Measurements from ENCODE around the gene FOXN4.

Gene FOXN4, protein sequence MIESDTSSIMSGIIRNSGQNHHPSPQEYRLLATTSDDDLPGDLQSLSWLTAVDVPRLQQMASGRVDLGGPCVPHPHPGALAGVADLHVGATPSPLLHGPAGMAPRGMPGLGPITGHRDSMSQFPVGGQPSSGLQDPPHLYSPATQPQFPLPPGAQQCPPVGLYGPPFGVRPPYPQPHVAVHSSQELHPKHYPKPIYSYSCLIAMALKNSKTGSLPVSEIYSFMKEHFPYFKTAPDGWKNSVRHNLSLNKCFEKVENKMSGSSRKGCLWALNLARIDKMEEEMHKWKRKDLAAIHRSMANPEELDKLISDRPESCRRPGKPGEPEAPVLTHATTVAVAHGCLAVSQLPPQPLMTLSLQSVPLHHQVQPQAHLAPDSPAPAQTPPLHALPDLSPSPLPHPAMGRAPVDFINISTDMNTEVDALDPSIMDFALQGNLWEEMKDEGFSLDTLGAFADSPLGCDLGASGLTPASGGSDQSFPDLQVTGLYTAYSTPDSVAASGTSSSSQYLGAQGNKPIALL

DNA sequence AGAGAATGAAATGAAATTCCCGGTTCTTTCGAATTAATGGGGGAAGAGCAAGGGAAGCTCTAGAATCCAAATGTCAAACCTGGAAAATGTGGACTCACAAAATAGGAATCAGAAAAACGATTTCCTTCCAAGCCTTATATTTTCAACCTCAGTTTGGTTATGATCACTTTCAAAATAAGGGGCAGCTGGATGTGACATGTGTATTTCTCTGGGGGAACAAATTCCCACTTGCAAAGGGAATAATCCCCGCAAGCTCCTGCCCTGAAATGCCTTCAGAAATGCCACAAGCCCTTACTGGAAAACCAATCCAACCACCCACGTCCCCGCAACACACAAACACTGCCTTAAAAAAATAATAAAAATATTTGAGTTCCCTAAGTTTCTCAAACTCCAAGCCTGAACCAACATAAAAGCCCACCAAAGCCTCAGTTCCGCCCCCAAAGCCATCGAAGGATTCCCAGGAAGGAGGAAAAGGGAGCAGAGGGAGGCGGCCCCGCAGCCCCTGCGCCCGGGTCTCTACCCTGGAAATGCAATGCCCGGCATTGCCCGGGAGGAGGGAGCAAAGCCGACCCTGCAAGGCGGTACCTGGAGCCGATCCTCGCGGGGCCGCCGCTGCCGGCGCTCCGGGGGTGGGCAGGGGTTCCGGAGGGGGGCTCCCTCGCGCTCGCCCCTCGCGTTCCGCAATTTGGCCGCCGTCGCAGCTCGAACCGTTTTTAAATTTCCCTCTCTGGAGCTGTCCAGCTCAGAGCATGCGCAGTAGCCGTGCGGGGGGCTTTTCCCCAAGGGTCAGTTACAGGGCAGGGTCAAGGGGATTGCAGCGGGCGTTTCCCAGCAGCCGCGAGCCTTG, at the start of gene FOXN4:
TSS of gene FOXN4 (minus strand) at position 751 of the 847 bp plus-strand sequence. CDS start 963 bp downstream, outside the sequence.
- Histone ChIP-seq H3K27ac (ENCODE audit: low read depth, low read length) (no peak within 1 kb of the TSS), H3K27me3 (ENCODE audit: control insufficient read depth, insufficient read depth, low read length) (peaks cover 5% of the 10 kb centered on the region), H3K4me1 (ENCODE audit: control insufficient read depth, insufficient read depth, low read length) (no peaks in the 10 kb centered on the region), H3K4me3 (ENCODE audit: low read length) (peak within 1 kb of the TSS; percentile 74), H3K9ac (ENCODE audit: low read length) (no peak within 1 kb of the TSS), H3K36me3 (ENCODE audit: control insufficient read depth, insufficient read depth, low read length) (no peaks in the 10 kb centered on the region)

DNA sequence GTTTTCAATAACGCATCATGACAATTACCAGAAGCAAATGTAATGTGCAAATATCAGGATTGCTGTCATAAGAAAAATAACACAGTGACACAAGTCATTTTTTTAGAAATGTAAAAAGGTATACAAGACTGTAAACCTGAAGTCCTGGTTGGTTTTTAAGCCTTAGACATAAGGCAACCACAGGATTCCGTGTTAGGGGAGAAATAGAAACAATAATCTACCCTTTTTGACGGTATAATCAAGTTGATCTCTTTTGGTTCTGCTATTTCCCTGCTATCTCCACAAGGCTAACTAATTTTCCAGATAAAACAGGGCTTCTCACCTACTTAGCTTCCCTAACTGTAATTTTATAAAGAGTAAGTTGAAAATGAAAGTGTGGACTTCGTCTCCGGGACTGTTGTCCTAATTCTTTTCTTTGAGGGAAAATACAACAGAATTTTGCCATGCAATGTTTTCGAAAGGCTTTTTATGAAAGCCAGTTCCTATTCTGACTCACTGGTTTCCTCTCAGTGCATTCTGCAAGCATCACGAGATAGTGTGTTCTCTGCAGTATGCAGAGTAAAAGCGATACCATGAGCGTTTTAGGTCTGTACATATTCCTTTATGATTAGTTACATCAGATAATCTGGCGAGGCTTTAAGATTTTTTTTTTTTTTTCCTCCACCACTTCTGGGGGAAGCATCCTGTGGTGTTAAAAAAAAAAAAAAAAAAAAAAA, 49.2 kb upstream of the FOXN4 start:
- Histone ChIP-seq H3K27me3 (ENCODE audit: control insufficient read depth, insufficient read depth, low read length) (no peaks in the 10 kb centered on the region), H3K4me3 (ENCODE audit: low read length) (no peak overlapping the region), H3K4me1 (ENCODE audit: control insufficient read depth, insufficient read depth, low read length) (no peaks in the 10 kb centered on the region)

DNA sequence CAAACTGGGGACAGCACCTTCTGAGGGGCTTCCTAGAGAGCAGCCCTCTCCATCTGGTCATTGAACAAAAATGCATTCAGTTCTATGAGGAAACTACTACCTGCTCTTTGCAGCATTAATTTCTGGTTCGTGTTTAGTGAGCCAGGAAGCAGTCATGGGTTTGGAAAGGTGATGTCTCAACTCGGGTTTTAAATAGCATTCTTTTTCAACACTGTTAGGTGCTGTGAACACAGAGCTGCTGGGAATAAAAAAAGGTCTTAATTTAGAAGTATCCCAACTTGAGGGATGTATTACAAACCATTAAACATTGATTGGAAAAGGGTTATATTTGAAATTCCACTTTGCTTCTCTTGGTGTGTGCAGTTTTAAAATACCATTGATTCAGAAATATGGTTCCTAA, 47.9 kb upstream of the FOXN4 start:
- H3K27ac ChIP-seq (ENCODE audit: low read depth, low read length), result no peak overlapping the region
- no peaks in the 10 kb centered on the region for H3K4me1 ChIP-seq (ENCODE audit: control insufficient read depth, insufficient read depth, low read length)
- no peaks in the 10 kb centered on the region for H3K36me3 ChIP-seq (ENCODE audit: control insufficient read depth, insufficient read depth, low read length)
- H3K9ac ChIP-seq (ENCODE audit: low read length), result no peak overlapping the region
- no peak overlapping the region for H3K4me3 ChIP-seq (ENCODE audit: low read length)
- no peaks in the 10 kb centered on the region for H3K27me3 ChIP-seq (ENCODE audit: control insufficient read depth, insufficient read depth, low read length)

More for the DNA sequence above, 49.2 kb upstream of the FOXN4 start:
- Histone ChIP-seq H3K27ac (ENCODE audit: low read depth, low read length) (no peak overlapping the region), H3K36me3 (ENCODE audit: control insufficient read depth, insufficient read depth, low read length) (no peaks in the 10 kb centered on the region), H3K9ac (ENCODE audit: low read length) (no peak overlapping the region)

DNA sequence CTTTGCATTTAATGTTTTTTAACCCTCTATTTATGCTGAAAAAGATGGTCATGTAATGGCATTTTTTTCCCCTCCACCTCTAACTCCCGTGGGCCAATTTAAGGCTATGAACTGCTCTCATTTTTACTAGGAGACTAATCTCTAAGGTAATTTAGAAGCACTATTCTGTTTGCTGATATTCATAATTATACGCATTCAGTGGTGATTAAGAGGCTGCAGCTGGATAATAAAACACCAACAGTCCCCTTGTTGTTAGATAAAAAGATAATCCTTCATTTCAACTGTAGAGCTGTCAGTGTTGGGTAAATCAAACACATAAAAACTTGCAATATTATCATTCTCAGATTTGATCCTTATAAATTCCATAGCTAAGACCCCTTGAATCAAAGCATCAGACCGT, 47.5 kb upstream of the FOXN4 start:
- Histone ChIP-seq H3K9ac (ENCODE audit: low read length) (no peak overlapping the region), H3K4me1 (ENCODE audit: control insufficient read depth, insufficient read depth, low read length) (no peaks in the 10 kb centered on the region), H3K27me3 (ENCODE audit: control insufficient read depth, insufficient read depth, low read length) (no peaks in the 10 kb centered on the region), H3K27ac (ENCODE audit: low read depth, low read length) (no peak overlapping the region), H3K36me3 (ENCODE audit: control insufficient read depth, insufficient read depth, low read length) (no peaks in the 10 kb centered on the region), H3K4me3 (ENCODE audit: low read length) (no peak overlapping the region)

DNA sequence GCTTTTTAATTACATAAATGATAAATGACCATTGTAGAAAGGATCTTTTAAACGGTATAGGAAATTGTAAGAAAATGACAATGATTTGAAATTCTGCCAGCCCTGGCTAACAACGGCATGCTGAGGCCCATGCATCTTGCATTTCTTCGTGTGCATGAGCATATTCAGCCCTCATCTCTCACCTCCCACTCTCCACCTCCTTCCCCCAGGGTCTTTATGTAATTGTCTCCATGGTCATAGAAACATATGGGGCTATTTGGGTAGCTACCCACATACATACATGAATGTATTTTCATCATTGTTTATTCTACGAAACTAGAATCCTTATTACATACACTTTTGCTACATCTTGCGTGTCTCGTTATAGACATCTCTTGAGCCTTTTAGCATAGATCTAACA, 43.1 kb upstream of the FOXN4 start:
- Histone ChIP-seq H3K36me3 (ENCODE audit: control insufficient read depth, insufficient read depth, low read length) (no peaks in the 10 kb centered on the region), H3K27me3 (ENCODE audit: control insufficient read depth, insufficient read depth, low read length) (no peaks in the 10 kb centered on the region), H3K9ac (ENCODE audit: low read length) (no peak overlapping the region), H3K4me1 (ENCODE audit: control insufficient read depth, insufficient read depth, low read length) (no peaks in the 10 kb centered on the region), H3K4me3 (ENCODE audit: low read length) (no peak overlapping the region), H3K27ac (ENCODE audit: low read depth, low read length) (no peak overlapping the region)

DNA sequence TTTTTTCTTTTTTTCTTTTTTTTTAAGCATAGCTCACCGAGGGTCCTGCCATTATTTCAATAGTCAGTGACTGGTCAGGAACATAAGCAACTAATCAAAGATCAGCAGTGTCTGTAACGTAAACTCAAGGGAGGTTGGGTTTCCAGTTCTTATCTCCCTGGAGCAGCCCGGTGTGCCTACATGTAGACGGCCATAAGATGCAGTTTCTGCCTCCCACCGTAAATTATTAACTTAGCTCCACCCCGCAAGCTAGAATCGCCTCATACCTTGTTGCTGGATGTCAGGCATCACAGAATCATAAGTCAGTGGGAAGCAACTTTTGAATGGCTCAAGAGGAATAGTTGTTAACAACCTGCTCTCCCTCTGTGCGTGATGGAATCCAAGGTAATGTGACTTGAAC, 38.5 kb upstream of the FOXN4 start, which contains the start of gene MYO1H:
TSS of gene MYO1H (plus strand) at position 312 of the 400 bp plus-strand sequence. CDS start at position 373, 61 bp downstream.
- no peak within 1 kb of the TSS for H3K27ac ChIP-seq (ENCODE audit: low read depth, low read length)
- no peak within 1 kb of the TSS for H3K9ac ChIP-seq (ENCODE audit: low read length)
- no peaks in the 10 kb centered on the region for H3K27me3 ChIP-seq (ENCODE audit: control insufficient read depth, insufficient read depth, low read length)
- H3K4me1 ChIP-seq (ENCODE audit: control insufficient read depth, insufficient read depth, low read length), result no peaks in the 10 kb centered on the region
- no peak within 1 kb of the TSS for H3K4me3 ChIP-seq (ENCODE audit: low read length)
- no peaks in the 10 kb centered on the region for H3K36me3 ChIP-seq (ENCODE audit: control insufficient read depth, insufficient read depth, low read length)

DNA sequence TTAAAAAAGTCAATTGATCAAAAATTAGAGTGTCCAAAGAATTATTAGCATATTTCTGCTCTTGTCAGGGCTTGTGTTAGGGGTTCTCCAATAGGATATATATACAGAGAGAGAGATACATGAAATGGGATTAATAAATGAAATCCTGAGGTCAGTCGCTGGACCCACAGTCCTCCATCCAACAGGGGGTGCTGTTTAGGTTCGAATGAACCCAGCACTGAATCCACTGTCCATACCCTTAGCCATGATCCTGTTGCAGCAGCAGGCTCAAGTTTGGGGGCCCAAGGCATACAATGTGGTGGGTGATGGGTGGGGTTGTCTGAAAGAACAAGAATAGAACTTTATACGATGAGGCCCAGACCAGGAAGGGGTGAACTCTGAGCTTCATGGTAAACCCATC, 37.8 kb upstream of the FOXN4 start:
- Histone ChIP-seq H3K27ac (ENCODE audit: low read depth, low read length) (no peak overlapping the region), H3K36me3 (ENCODE audit: control insufficient read depth, insufficient read depth, low read length) (no peaks in the 10 kb centered on the region), H3K4me1 (ENCODE audit: control insufficient read depth, insufficient read depth, low read length) (no peaks in the 10 kb centered on the region), H3K9ac (ENCODE audit: low read length) (no peak overlapping the region), H3K27me3 (ENCODE audit: control insufficient read depth, insufficient read depth, low read length) (no peaks in the 10 kb centered on the region), H3K4me3 (ENCODE audit: low read length) (no peak overlapping the region)

DNA sequence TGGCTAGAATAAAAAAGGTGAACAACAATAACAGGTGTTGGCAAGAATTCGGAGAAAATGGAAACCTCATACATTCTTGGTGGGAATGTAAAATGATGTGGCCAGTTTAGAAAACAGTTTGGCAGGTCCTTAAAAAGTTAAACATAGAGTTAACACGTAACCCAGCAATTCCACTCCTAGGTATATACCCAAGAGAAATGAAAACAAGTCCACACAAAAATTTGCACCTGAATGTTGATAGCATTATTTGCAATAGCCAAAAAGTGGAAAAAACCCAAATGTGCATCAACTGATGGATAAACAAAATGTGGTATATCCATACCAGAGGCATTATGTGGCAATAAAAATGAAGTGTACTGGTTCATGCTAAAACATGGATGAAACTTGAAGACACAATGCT, 36.3 kb upstream of the FOXN4 start:
- Histone ChIP-seq H3K9ac (ENCODE audit: low read length) (no peak overlapping the region), H3K36me3 (ENCODE audit: control insufficient read depth, insufficient read depth, low read length) (no peaks in the 10 kb centered on the region), H3K27me3 (ENCODE audit: control insufficient read depth, insufficient read depth, low read length) (no peaks in the 10 kb centered on the region), H3K4me1 (ENCODE audit: control insufficient read depth, insufficient read depth, low read length) (no peaks in the 10 kb centered on the region), H3K4me3 (ENCODE audit: low read length) (no peak overlapping the region), H3K27ac (ENCODE audit: low read depth, low read length) (no peak overlapping the region)

DNA sequence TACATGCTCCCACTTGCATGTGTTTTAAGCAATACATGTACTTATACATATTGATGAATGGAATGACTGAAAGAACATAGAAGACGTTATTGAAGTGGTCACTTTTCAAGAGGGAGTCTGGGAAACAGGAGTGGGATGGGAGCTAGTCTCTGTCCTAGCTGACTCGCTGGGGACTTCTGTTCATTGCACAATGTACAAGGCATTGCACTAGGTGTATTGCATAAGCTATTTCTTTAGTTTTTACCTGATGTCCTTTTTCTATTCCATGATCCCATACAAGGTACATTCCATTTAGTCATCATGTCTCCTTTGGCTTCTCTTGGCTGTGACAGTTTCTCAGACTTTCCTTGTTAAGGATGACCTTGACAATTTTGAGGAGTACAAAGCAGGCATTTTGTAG, 34.6 kb upstream of the FOXN4 start:
- no peaks in the 10 kb centered on the region for H3K36me3 ChIP-seq (ENCODE audit: control insufficient read depth, insufficient read depth, low read length)
- no peak overlapping the region for H3K9ac ChIP-seq (ENCODE audit: low read length)
- no peak overlapping the region for H3K4me3 ChIP-seq (ENCODE audit: low read length)
- H3K27ac ChIP-seq (ENCODE audit: low read depth, low read length), result no peak overlapping the region
- no peaks in the 10 kb centered on the region for H3K4me1 ChIP-seq (ENCODE audit: control insufficient read depth, insufficient read depth, low read length)
- H3K27me3 ChIP-seq (ENCODE audit: control insufficient read depth, insufficient read depth, low read length), result no peaks in the 10 kb centered on the region

DNA sequence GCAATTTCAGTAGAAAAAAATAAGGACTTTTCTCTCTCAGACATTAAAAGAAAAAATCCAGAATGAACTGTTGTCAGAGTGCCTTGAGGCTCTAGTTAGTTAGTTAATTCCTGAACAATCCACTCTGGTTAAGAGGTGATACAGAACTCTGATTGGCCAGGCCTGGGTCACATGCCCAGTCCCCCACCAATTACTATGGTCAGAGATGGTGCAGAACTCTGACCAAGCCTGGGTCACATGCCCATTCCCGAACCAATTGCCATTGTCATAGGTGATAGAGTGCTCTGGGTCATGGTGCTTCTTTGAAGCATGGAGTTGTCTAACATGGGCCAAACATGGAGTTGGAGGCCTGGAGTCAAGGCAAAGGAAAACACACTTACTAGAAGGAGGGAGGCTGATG, 27.5 kb upstream of the FOXN4 start:
- H3K9ac ChIP-seq (ENCODE audit: low read length), result no peak overlapping the region
- no peaks in the 10 kb centered on the region for H3K27me3 ChIP-seq (ENCODE audit: control insufficient read depth, insufficient read depth, low read length)
- H3K4me1 ChIP-seq (ENCODE audit: control insufficient read depth, insufficient read depth, low read length), result peaks cover 3% of the 10 kb centered on the region
- no peak overlapping the region for H3K27ac ChIP-seq (ENCODE audit: low read depth, low read length)
- H3K4me3 ChIP-seq (ENCODE audit: low read length), result no peak overlapping the region
- H3K36me3 ChIP-seq (ENCODE audit: control insufficient read depth, insufficient read depth, low read length), result no peaks in the 10 kb centered on the region

DNA sequence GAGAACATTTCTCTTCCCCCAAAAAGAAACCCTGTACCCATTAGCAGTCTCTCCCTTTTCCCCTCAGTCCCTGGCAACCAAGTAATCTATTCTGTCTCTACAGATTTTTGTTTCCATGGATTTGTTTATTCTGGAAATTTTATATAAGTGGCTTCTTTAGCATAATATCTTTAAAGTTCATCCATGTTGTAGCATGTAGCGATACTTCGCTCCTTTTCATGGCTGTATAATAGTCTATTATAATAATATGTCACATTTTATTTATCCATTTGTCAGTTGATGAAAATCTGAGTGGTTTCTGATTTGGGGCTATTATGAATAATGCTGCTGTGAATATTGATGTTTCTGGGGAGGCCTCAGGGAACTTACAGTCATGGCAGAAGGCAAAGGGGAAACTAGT, 25.8 kb upstream of the FOXN4 start:
- H3K4me1 ChIP-seq (ENCODE audit: control insufficient read depth, insufficient read depth, low read length), result peaks cover 7% of the 10 kb centered on the region
- no peak overlapping the region for H3K27ac ChIP-seq (ENCODE audit: low read depth, low read length)
- no peak overlapping the region for H3K4me3 ChIP-seq (ENCODE audit: low read length)
- H3K9ac ChIP-seq (ENCODE audit: low read length), result no peak overlapping the region
- no peaks in the 10 kb centered on the region for H3K27me3 ChIP-seq (ENCODE audit: control insufficient read depth, insufficient read depth, low read length)
- H3K36me3 ChIP-seq (ENCODE audit: control insufficient read depth, insufficient read depth, low read length), result no peaks in the 10 kb centered on the region

Measured in rectal smooth muscle tissue (tissue), 1 donor.